GM19395 (cell line): Measurements from ENCODE around the gene RUNX3.

Source experiments
- ATAC-seq: cut with Tn5 transposase; IDR thresholded peaks from one replicate; pipeline ENCODE4 v1.9.1; 2021; ENCODE audit warnings: mild to moderate bottlenecking, moderate library complexity; ENCODE audit not compliant: unreplicated experiment

RUNX3 gene

GRCh38 chr1:24866211-24867083, 63.6 kb downstream of the RUNX3 start:
- ATAC-seq, result no peak

- ATAC-seq, result no peak
Measured at GRCh38 chr1:24865587-24865986, 64.5 kb downstream of the RUNX3 start.

DNA sequence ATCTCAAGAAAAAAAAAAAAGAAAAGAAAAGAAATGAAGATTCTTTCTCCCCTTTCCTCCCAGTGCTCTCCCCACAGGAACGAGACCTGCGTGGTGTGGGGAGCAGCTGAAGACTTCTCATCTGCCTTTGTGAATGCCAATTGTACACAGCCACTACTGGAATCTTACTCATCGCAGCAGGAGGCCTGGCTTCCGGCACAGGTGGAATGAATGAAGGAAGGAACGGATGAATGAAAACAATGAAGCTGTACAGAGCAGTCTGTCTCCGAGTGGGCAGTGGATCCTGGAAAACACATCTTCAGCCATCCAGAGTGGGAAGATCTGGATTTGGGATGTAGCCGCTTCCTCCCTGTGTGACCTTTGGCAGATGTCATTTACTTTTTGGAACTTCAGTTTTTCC, 64.9 kb downstream of the RUNX3 start:
- no peak for ATAC-seq

GRCh38 chr1:24864370-24864777, 65.7 kb downstream of the RUNX3 start:
- ATAC-seq, result no peak

DNA sequence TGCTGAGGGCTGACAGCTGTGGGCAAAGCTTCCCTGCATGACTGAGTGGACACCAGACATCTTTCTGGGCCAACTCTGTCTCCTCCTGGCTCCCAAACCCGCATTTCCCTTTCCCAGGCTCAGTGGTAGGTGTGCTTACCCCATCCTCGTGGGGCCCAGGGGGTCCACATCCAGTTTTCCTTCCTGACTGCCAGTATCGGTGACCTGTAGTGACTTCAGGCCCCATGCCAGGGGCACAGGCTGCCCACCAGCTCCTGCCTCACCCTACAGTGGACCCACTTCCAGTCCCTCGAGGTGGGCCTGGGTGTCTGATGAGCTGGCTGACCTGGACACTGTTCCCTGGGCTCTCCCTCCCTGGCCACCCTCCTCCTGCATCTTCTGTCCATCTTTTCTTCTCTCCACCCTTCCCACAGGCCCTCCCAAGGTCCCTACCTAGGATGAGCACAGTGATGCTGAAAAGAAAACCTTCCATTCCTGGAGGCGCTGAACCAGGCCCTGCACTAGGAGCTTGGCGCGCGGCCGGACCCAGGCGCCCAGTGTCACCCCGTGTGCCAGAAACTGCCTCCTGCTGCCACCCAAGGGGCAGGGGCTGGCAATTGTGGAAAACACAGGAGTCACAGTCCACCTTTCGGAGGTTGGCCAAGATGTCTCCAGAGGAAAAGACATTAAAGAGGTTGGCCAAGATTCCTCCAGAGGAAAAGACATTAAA, 67.1 kb downstream of the RUNX3 start:
- no peak for ATAC-seq

- no peak for ATAC-seq
Measured at GRCh38 chr1:24861821-24862727, 68.0 kb downstream of the RUNX3 start.

- no peak for ATAC-seq
Measured at GRCh38 chr1:24860841-24861240, 69.2 kb downstream of the RUNX3 start.

DNA sequence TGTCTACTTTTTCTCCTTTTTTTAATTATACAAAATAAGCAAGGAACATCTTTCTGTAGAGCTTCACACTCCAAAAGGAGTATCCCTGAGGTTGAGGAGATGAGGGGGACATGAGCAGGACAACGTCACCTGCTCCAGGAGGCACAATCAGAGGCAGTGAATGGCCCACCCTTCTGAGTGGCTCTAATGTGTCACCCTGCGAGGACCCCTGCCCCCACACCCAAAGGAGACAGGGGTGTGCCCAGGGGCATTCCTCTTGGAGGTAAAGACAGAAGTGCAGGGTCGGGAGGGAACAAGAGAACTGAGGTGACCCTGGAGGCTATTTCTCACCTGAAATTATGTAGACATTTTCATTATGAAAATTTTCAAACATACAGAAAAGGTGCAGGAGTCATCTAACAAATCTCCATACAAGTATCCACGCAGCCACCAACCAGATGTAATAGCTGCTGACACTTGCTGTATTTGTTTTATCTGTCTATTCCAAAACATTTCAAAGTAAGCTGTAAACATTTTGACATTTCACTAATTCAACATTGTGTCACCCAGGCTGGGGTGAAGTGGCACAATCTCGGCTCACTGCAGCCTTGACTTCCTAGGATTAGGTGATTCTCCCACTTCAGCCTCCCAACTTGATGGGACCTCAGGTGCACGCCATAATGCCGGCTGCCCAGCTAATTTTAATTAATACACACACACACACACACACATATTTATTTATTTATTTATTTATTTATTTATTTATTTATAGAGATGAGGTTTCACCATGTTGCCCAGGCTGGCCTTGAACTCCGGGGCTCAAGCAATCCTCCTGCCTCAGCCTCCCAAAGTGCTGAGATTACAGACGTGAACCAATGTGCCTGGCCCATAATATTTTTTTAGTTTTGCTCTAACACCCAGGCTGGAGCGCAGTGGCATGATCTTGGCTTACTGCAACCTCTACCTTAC, 70.7 kb downstream of the RUNX3 start:
- no peak for ATAC-seq

DNA sequence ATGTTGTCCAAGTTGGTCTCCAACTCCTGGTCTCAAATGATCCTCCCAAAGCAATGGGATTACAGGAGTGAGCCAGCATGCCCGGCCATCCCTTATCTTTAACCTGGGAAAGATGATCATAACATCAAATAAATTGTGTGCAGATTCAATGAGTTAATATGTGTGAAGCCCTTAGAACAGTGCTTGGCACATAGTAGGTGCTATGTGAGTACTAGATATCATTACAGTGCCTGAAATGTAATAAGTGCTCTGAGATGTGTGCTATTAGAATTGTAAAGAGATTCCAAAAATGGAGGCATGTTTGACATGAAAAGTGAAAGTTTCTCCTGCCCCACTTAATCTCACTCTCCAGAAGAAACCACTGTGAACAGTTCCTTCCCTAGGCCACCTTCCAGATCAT, 71.8 kb downstream of the RUNX3 start:
- ATAC-seq, result no peak

DNA sequence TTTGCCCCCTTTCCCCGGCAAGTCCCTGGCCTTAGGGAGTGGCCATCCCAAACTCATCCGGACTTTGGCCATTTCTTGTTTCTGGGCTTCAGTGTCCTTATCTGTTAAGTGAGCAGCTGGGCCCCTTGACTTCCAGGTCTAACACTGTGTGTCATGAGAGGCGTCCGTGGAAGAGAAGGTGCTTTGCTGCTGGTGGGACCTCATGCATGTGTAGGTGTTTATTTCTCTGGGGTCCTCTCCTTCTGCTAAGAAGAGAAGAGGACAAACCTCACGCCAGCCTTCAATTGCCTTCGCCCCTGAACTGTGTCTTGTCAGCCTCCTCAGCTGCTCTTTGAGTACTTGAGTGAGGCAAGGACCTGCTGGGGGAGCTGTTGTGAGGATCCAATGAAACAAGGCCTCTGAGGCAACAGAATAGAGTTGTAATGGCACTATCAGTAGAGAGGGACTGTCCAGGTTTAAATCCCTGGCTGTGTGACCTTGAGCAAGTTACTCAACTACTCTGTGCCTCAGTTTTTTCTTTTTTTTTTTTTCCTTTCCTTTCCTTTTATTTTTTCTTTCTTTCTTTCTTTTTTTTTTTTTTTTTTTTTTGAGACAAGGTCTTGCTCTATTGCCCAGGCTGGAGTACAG, 72.5 kb downstream of the RUNX3 start:
- no peak for ATAC-seq

- no peak for ATAC-seq
Measured at GRCh38 chr1:24856787-24857506, 73.1 kb downstream of the RUNX3 start.

- no peak for ATAC-seq
Measured at GRCh38 chr1:24855474-24855873, 74.6 kb downstream of the RUNX3 start.

- no peak for ATAC-seq
Measured at GRCh38 chr1:24853649-24854048, 76.4 kb downstream of the RUNX3 start.

DNA sequence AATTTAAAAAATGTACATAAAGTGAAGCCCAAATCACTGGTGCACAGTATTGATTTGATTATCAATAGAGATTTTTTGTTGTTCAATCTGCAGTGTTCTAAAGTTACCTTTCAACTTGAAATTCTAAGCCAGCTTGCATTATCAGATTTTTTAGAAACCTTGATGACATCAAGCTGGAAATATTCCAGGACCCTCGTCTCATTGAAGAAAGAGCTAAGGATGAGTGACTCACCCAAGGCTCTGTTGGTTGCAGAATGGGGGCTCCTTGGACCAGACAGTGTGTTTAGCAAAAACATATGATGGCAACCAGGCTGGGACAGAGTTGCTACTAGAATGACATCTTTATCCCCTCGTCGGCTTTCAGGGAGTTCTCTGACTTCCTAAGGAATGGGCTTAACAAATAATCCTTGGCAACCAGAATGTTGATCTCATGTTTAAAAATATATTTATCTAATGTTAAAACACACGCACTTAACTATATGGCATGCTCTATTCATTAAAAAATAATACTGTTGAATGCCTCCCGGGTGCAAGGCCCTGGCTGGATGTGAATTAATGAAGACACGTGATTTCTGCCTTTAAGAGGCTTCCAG, 79.7 kb downstream of the RUNX3 start:
- ATAC-seq, result no peak

- ATAC-seq, result no peak
Measured at GRCh38 chr1:24849672-24850295, 80.3 kb downstream of the RUNX3 start.
